ENCODE measurements around the gene DMBT1.

GRCh38 chr10:122554131-122555036, 6.2 kb upstream of the DMBT1 start:
- TF ChIP-seq CTCF (conservative IDR thresholded peaks at IDR 0.05; ENCODE audit: low read length) (no peak), EZH2phosphoT487 (IDR thresholded peaks at IDR 0.05; ENCODE audit: borderline replicate concordance, low read depth, low read length) (no peak)

Data from OCI-LY7 (cell line).